ENCODE measurements around the gene C15orf40.

Gene C15orf40

GRCh38 chr15:82995938-82996337 lies 15.5 kb downstream of the C15orf40 start (continued):
- TF ChIP-seq ZBTB21 (tag by site-specific recombination; IDR thresholded peaks at IDR 0.05) (0 out of 2 replicates have a peak, but pooled peaks have one; percentile 53), ZNF785 (tag by site-specific recombination; IDR thresholded peaks at IDR 0.05) (no peak), SCRT1 (tag by site-specific recombination; IDR thresholded peaks at IDR 0.05; ENCODE audit: borderline replicate concordance) (no peak), SP7 (tag by site-specific recombination; IDR thresholded peaks at IDR 0.05) (peak; percentile 89), ZNF48 (tag by site-specific recombination; IDR thresholded peaks at IDR 0.05) (no peak), ZNF629 (tag by site-specific recombination; IDR thresholded peaks at IDR 0.05) (peak; percentile 84), ZNF843 (tag by site-specific recombination; IDR thresholded peaks at IDR 0.05) (no peak)

GRCh38 chr15:82995076-82995475 lies 16.4 kb downstream of the C15orf40 start:
- POLR2A ChIA-PET = interaction anchor here (1.7 kb wide), 1 partner anchor 10 kb away, joined by 3 read pairs; the partner anchor contains the start of gene RAMAC
- no peak overlapping the region for H3K27ac ChIP-seq (ENCODE audit: extremely low read depth, low read depth, low read length)
- no peaks in the 10 kb centered on the region for H3K4me1 ChIP-seq (ENCODE audit: control insufficient read depth, insufficient read depth, low read length)
- H3K4me3 ChIP-seq (ENCODE audit: low read depth, low read length) = no peak overlapping the region
- CTCF ChIA-PET = interaction anchor here (0.7 to 2.9 kb wide), 3 partner anchors 16 to 353 kb away, joined by 3 to 18 read pairs (median 8); partner anchors contain the start of gene C15orf40
- no peak for TF ChIP-seq ZNF37A (tag by site-specific recombination; IDR thresholded peaks at IDR 0.05)
- no peak for TF ChIP-seq ZNF473 (tag by site-specific recombination; IDR thresholded peaks at IDR 0.05)
- TF ChIP-seq PRDM1 (tag by site-specific recombination; IDR thresholded peaks at IDR 0.05) = no peak
- no peak for TF ChIP-seq ZNF404 (tag by site-specific recombination; IDR thresholded peaks at IDR 0.05)
- no peak for TF ChIP-seq ZNF302 (tag by site-specific recombination; IDR thresholded peaks at IDR 0.05; ENCODE audit: low read depth)
- TF ChIP-seq KLF8 (tag by site-specific recombination; IDR thresholded peaks at IDR 0.05) = no peak
- TF ChIP-seq ZFP3 (tag by site-specific recombination; IDR thresholded peaks at IDR 0.05; ENCODE audit: low read depth) = no peak
- no peak for TF ChIP-seq ZNF133 (tag by site-specific recombination; IDR thresholded peaks at IDR 0.05)
- TF ChIP-seq ZNF621 (tag by site-specific recombination; IDR thresholded peaks at IDR 0.05) = no peak
- no peak for TF ChIP-seq ZNF514 (tag by site-specific recombination; IDR thresholded peaks at IDR 0.05)
- no peak for TF ChIP-seq CTCF (tag by site-specific recombination; IDR thresholded peaks at IDR 0.05)
- TF ChIP-seq SP2 (tag by site-specific recombination; IDR thresholded peaks at IDR 0.05) = no peak
- TF ChIP-seq SCRT1 (tag by site-specific recombination; IDR thresholded peaks at IDR 0.05; ENCODE audit: borderline replicate concordance) = no peak
- TF ChIP-seq RBAK (tag by site-specific recombination; IDR thresholded peaks at IDR 0.05) = no peak
- peaks cover 12 to 13% of the 10 kb centered on the region in 2 experiments for H3K36me3 ChIP-seq (ENCODE audit: control insufficient read depth in 2 of 2, insufficient read depth in 1 of 2, low read length in 2 of 2)
- H3K9me3 ChIP-seq (ENCODE audit: control insufficient read depth, insufficient read depth, low read depth, low read length) = no peaks in the 10 kb centered on the region

- Histone ChIP-seq H3K27ac (ENCODE audit: extremely low read depth, low read depth, low read length) (no peak overlapping the region), H3K4me1 (ENCODE audit: control insufficient read depth, insufficient read depth, low read length) (no peaks in the 10 kb centered on the region), H3K9me3 (ENCODE audit: control insufficient read depth, insufficient read depth, low read depth, low read length) (no peaks in the 10 kb centered on the region), H3K4me3 (ENCODE audit: low read depth, low read length) (no peak overlapping the region), H3K36me3 (ENCODE audit: control insufficient read depth in 2 of 2, insufficient read depth in 1 of 2, low read length in 2 of 2) (peaks cover 29 to 30% of the 10 kb centered on the region in 2 experiments)
- POLR2A ChIA-PET = interaction anchor here (1.7 kb wide), 1 partner anchor 8 kb away, joined by 3 read pairs; the partner anchor contains the start of gene RAMAC
- CTCF ChIA-PET = interaction anchor here (0.9 to 1.9 kb wide), 2 partner anchors 18 to 22 kb away, joined by 4 to 8 read pairs; partner anchors contain the start of gene C15orf40
- TF ChIP-seq ZNF560 (tag by site-specific recombination; IDR thresholded peaks at IDR 0.05; ENCODE audit: borderline replicate concordance) (no peak), ZNF280C (tag by site-specific recombination; IDR thresholded peaks at IDR 0.05) (no peak), ZNF555 (tag by site-specific recombination; conservative IDR thresholded peaks at IDR 0.05) (no peak), TRIM28 (IDR thresholded peaks at IDR 0.05; ENCODE audit: borderline replicate concordance, low read length) (no peak), ZBTB1 (tag by site-specific recombination; IDR thresholded peaks at IDR 0.05) (no peak), ZNF214 (tag by site-specific recombination; IDR thresholded peaks at IDR 0.05; ENCODE audit: borderline replicate concordance) (no peak), ZNF510 (tag by site-specific recombination; IDR thresholded peaks at IDR 0.05; ENCODE audit: insufficient replicate concordance) (no peak), ZNF394 (tag by site-specific recombination; IDR thresholded peaks at IDR 0.05; ENCODE audit: borderline replicate concordance) (no peak), ZNF248 (tag by site-specific recombination; IDR thresholded peaks at IDR 0.05) (no peak), ZNF19 (tag by site-specific recombination; IDR thresholded peaks at IDR 0.05; ENCODE audit: low read depth) (no peak), ZNF175 (tag by site-specific recombination; IDR thresholded peaks at IDR 0.05) (no peak), RBAK (tag by site-specific recombination; IDR thresholded peaks at IDR 0.05) (no peak)
- TF ChIP-seq, protein P1, sequence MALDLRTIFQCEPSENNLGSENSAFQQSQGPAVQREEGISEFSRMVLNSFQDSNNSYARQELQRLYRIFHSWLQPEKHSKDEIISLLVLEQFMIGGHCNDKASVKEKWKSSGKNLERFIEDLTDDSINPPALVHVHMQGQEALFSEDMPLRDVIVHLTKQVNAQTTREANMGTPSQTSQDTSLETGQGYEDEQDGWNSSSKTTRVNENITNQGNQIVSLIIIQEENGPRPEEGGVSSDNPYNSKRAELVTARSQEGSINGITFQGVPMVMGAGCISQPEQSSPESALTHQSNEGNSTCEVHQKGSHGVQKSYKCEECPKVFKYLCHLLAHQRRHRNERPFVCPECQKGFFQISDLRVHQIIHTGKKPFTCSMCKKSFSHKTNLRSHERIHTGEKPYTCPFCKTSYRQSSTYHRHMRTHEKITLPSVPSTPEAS (tag by site-specific recombination; IDR thresholded peaks at IDR 0.05) = no peak
Observed at GRCh38 chr15:82993144-82993543, 18.3 kb downstream of the C15orf40 start.
